GM23248 (cell line): Measurements from ENCODE around the gene SLC34A3. TPM values are rescaled to one million over a fixed set of nuclear protein-coding genes. Genes with fewer than 3 reads are reported as not detected.

Experiments
- DNase-seq: peaks from one replicate; pipeline ENCODE4 v3.0.0-alpha.2; 2015
- H2AFZ ChIP-seq: fragments of 200-600 bp; sonication (generic); 2 replicates; pipeline ENCODE4 v1.6.1; 2016; ENCODE audit warnings: antibody characterized with exemption
- H3F3A ChIP-seq: fragments of 200-600 bp; sonication (generic); 2 replicates; pipeline ENCODE4 v1.6.1; 2016; ENCODE audit warnings: mild to moderate bottlenecking, antibody characterized with exemption, mixed run types; ENCODE audit not compliant: insufficient read depth
- H3K27ac ChIP-seq: fragments of 200-600 bp; sonication (generic); 2 replicates; pipeline ENCODE4 v1.5.1; 2016; ENCODE audit warnings: mild to moderate bottlenecking
- H3K27me3 ChIP-seq: fragments of 200-600 bp; sonication (generic); replicated peaks from 2 replicates; pipeline ENCODE4 v1.6.1; 2016; ENCODE audit warnings: mild to moderate bottlenecking; ENCODE audit not compliant: insufficient read depth
- H3K36me3 ChIP-seq: fragments of 200-600 bp; sonication (generic); 2 replicates; pipeline ENCODE4 v1.6.1; 2016; ENCODE audit warnings: low read depth, mild to moderate bottlenecking
- H3K4me1 ChIP-seq: fragments of 200-600 bp; sonication (generic); 2 replicates; pipeline ENCODE4 v1.6.1; 2016; ENCODE audit warnings: mild to moderate bottlenecking; ENCODE audit not compliant: insufficient read depth
- H3K4me2 ChIP-seq: fragments of 200-600 bp; sonication (generic); one replicate; pipeline ENCODE4 v1.6.1; 2016; ENCODE audit warnings: mild to moderate bottlenecking; ENCODE audit not compliant: unreplicated experiment
- H3K4me3 ChIP-seq: fragments of 200-600 bp; sonication (generic); 2 replicates; pipeline ENCODE4 v1.5.1; 2016; ENCODE audit warnings: mild to moderate bottlenecking
- H3K79me2 ChIP-seq: fragments of 200-600 bp; sonication (generic); 2 replicates; pipeline ENCODE4 v1.6.1; 2016; ENCODE audit warnings: mild to moderate bottlenecking; ENCODE audit not compliant: insufficient read depth
- H3K9ac ChIP-seq: fragments of 200-600 bp; sonication (generic); 2 replicates; pipeline ENCODE4 v1.6.1; 2016; ENCODE audit warnings: mild to moderate bottlenecking
- H3K9me2 ChIP-seq: fragments of 200-600 bp; sonication (generic); 2 replicates; pipeline ENCODE4 v1.6.1; 2016; ENCODE audit warnings: mixed run types, mild to moderate bottlenecking, moderate library complexity; ENCODE audit not compliant: insufficient read depth
- H3K9me3 ChIP-seq: fragments of 200-600 bp; sonication (generic); one replicate; pipeline ENCODE4 v1.6.1; 2017; ENCODE audit warnings: low read depth
- H4K20me1 ChIP-seq: fragments of 200-600 bp; sonication (generic); 2 replicates; pipeline ENCODE4 v1.6.0; 2016; ENCODE audit not compliant: insufficient read depth
- EZH2 ChIP-seq: fragments of 200-600 bp; sonication (generic); IDR thresholded peaks from 2 replicates; pipeline ENCODE4 v1.6.1; 2018; ENCODE audit warnings: antibody characterized with exemption, mild to moderate bottlenecking; ENCODE audit not compliant: insufficient read depth, poor library complexity, severe bottlenecking
- EZH2phosphoT487 ChIP-seq: fragments of 200-600 bp; sonication (generic); IDR thresholded peaks from 2 replicates; pipeline ENCODE4 v1.6.1; 2018; ENCODE audit warnings: antibody characterized with exemption, moderate library complexity, mild to moderate bottlenecking, low read depth; ENCODE audit not compliant: insufficient read depth
- WGBS, 2 experiments: methylation state at CpG; one replicate each; pipeline ENCODE4 v1.1.6; 2015 to 2017; ENCODE audit warnings: low lambda C conversion rate in 2 of 2, low coverage in 1 of 2; ENCODE audit errors: missing lambda C conversion rate in 2 of 2; 5-methylcytosine and 5-hydroxymethylcytosine counted together
- in situ Hi-C: fragments of 300-500 bp; cut with MboI; formaldehyde crosslinking; loops from 2 replicates; pipeline ENCODE4 v1.15.0; 2020
- polyA plus RNA-seq: library from polyadenylated mRNA; unstranded; fragments of >200 nt; fragmentation: Nextera tagmentation; extraction: Ambion mirVana; gene quantifications from 2 replicates; pipeline ENCODE4 v1.2.1, GENCODE V29; 2016
- total RNA-seq: library from RNA; depleted of rRNA; stranded (reverse); fragments of >200 nt; shearing (Covaris generic); gene quantifications from 2 replicates; pipeline ENCODE4 v1.2.3, GENCODE V29; 2014

The SLC34A3 gene
- total and polyA plus RNA-seq, 2 experiments from 2014 or later: not detected

DNA sequence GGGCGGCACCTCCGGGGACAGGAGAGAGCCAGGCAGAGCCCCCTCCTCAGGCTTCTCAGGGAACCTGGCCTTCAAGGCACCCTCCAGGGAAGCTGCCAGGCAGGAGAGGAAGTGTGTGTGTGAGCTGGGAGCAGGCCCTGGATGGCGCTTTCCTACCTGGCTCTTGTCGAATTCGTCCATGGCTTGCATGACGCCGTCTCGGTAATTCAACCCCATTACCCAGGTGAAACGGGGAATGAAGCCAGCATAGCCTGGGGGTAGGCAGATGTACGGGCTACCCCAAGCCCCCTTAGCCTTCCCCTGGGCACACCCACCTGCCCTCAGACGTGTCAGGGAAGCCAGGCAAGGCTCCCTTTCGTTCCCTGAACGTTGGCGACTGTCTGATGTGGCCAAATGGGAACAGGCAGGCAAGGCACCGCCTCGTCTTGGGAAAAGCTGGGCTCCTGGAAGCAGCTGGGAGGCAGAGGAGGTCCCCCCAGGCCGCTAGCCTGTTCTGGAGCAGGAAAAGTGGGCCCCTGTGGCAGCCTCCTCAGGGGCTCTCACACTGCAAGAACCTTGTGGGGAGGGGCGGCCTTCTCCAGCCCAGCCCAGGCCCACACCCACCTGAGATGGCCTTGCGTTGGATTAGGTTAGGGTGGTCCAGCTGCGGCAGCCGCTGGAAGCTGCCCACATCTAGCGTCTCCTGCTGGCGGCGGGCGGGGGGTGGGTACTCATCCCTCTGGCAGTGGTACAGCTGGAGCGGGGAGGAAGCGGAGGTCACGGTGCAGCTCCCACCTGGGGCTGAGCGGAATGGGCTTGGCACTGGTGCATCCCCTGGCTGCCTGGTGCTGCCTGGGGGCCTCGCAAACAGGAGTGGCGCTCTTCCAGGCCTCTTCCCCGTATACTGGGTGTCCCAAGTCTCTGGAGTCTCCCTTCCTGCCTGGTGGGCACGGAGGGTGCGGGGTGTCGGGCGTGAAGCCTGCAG is 14.1 kb downstream of the SLC34A3 start:
- in situ Hi-C loops: no loop called here
- H3K36me3 ChIP-seq: peaks cover 18% of the 10 kb centered on the region
- peaks cover 19% of the 10 kb centered on the region; the same call in 1 of the 2 replicates for H4K20me1 ChIP-seq
- H3K27ac ChIP-seq: no peak overlapping the region
- H3K4me2 ChIP-seq: no peak overlapping the region
- WGBS, 2 experiments: 34 to 37% methylated on average over 36 of the region's 36 CpGs
- H3K9ac ChIP-seq: no peak overlapping the region
- no peak overlapping the region for H3K4me3 ChIP-seq
- H3K79me2 ChIP-seq: peaks cover 31% of the 10 kb centered on the region
- H3F3A ChIP-seq: peaks cover 22% of the 10 kb centered on the region
- TF ChIP-seq EZH2phosphoT487: no peak
- no peak for TF ChIP-seq EZH2
- no peaks in the 10 kb centered on the region for H3K9me3 ChIP-seq
- no peaks in the 10 kb centered on the region for H3K27me3 ChIP-seq
- H2AFZ ChIP-seq: no peak overlapping the region
- DNase-seq: peak; percentile 36
- H3K4me1 ChIP-seq: peaks cover 13% of the 10 kb centered on the region; the same call in 1 of the 2 replicates
- no peaks in the 10 kb centered on the region for H3K9me2 ChIP-seq

GRCh38 chr9:137245450-137246421 is 15.0 kb downstream of the SLC34A3 start:
- no peaks in the 10 kb centered on the region for H3K27me3 ChIP-seq
- H3K9ac ChIP-seq: no peak overlapping the region
- in situ Hi-C loops: no loop called here
- no peaks in the 10 kb centered on the region for H3K9me2 ChIP-seq
- no peaks in the 10 kb centered on the region for H3K9me3 ChIP-seq
- H4K20me1 ChIP-seq: peaks cover 19% of the 10 kb centered on the region; the same call in 1 of the 2 replicates
- H2AFZ ChIP-seq: no peak overlapping the region
- 81 to 82% methylated on average over 25 of the region's 25 CpGs for WGBS, 2 experiments
- H3K79me2 ChIP-seq: peaks cover 30% of the 10 kb centered on the region
- H3K27ac ChIP-seq: no peak overlapping the region
- H3K36me3 ChIP-seq: peaks cover 18% of the 10 kb centered on the region
- peaks cover 22% of the 10 kb centered on the region for H3F3A ChIP-seq
- no peak for TF ChIP-seq EZH2
- no peak for TF ChIP-seq EZH2phosphoT487
- no peak overlapping the region for H3K4me3 ChIP-seq
- DNase-seq: no peak
- peaks cover 13% of the 10 kb centered on the region; the same call in 1 of the 2 replicates for H3K4me1 ChIP-seq
- no peak overlapping the region for H3K4me2 ChIP-seq

DNA sequence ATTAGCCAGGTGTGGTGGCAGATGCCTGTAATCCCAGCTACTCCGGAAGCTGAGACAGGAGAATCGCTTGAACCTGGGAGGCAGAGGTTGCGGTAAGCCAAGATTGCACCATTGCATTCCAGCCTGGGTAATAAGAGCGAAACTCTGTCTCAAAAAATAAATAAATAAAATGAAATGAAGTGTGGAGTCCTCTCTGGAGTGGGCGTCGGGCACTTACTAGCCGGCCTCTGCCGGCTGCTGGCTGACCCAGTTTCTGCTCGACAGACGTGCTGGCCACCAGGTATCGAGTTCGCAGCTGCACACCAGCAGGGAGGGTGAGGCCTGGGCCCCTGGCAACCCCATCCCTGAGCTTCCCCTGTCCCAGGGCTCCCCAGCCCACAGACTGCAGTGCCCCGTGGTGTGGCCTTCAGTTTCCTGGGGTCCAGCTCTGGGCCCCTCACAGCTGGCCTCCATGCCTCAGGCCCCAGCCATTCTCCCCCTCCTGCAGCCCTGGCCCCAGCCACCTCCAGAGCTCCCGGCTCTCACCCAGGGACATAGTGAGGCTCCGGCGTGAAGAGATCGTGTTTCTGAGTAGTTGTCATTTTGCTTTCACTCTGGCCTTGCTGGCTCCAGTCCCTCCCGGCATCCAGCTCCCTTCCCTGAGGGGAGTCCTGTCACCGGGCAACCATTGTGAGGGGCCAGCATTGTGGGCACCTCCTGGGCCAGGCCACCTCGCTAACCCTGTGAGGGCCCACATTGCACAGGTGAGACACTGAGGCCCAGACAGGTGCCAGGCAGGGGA is 16.6 kb downstream of the SLC34A3 start:
- H3K9ac ChIP-seq: no peak overlapping the region
- no peak for DNase-seq
- in situ Hi-C loops: no loop called here
- H3K4me2 ChIP-seq: no peak overlapping the region
- no peaks in the 10 kb centered on the region for H3K9me2 ChIP-seq
- no peaks in the 10 kb centered on the region for H3K27me3 ChIP-seq
- peaks cover 12% of the 10 kb centered on the region for H3K36me3 ChIP-seq
- H3K79me2 ChIP-seq: peaks cover 22% of the 10 kb centered on the region
- WGBS, 2 experiments: 71% methylated on average over 20 of the region's 20 CpGs
- H4K20me1 ChIP-seq: peaks cover 17% of the 10 kb centered on the region; the same call in 1 of the 2 replicates
- TF ChIP-seq EZH2 (no peak), EZH2phosphoT487 (no peak)
- peaks cover 11% of the 10 kb centered on the region; the same call in 1 of the 2 replicates for H3K4me1 ChIP-seq
- H3K27ac ChIP-seq: no peak overlapping the region
- H3F3A ChIP-seq: peaks cover 22% of the 10 kb centered on the region
- no peak overlapping the region for H3K4me3 ChIP-seq
- no peaks in the 10 kb centered on the region for H3K9me3 ChIP-seq
- no peak overlapping the region for H2AFZ ChIP-seq
